Kidney glomerular epithelial cell (primary cell): Measurements from ENCODE around the gene SEMA4D.

Experiments
- DNase-seq: peaks from one replicate; lab custom pipeline; 2025; lab: John Stamatoyannopoulos, UW

The SEMA4D gene, protein sequence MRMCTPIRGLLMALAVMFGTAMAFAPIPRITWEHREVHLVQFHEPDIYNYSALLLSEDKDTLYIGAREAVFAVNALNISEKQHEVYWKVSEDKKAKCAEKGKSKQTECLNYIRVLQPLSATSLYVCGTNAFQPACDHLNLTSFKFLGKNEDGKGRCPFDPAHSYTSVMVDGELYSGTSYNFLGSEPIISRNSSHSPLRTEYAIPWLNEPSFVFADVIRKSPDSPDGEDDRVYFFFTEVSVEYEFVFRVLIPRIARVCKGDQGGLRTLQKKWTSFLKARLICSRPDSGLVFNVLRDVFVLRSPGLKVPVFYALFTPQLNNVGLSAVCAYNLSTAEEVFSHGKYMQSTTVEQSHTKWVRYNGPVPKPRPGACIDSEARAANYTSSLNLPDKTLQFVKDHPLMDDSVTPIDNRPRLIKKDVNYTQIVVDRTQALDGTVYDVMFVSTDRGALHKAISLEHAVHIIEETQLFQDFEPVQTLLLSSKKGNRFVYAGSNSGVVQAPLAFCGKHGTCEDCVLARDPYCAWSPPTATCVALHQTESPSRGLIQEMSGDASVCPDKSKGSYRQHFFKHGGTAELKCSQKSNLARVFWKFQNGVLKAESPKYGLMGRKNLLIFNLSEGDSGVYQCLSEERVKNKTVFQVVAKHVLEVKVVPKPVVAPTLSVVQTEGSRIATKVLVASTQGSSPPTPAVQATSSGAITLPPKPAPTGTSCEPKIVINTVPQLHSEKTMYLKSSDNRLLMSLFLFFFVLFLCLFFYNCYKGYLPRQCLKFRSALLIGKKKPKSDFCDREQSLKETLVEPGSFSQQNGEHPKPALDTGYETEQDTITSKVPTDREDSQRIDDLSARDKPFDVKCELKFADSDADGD

GRCh38 chr9:89497978-89498851 lies at the start of gene SEMA4D:
Gene SEMA4D, minus strand, starts transcription at chr9:89498113. Its CDS starts 92,657 bp downstream, at chr9:89405456.
- DNase-seq, result peak; percentile 15

DNA sequence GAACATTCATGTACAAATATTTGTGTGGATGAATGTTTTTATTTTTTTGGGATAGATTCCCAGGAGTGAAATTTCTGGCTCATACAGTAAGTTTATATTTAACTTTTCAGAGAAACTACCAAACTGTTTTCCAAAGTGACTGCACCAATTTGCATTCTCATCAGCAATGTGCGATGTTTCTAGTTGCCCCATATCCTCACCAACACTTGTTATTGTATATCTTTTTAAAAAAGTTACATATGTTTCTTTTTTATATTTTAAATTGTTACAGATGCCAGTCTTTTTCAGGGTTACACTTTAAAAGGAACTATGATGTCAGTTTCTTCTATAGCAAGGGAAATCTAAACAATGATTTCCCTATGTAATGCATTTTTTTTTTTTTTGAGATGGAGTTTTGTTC lies 49.1 kb upstream of the SEMA4D start:
- no peak for DNase-seq

- DNase-seq, result no peak
These were observed 46.4 kb upstream of the SEMA4D start for GRCh38 chr9:89544279-89544661.

GRCh38 chr9:89543621-89544278 lies 45.8 kb upstream of the SEMA4D start:
- DNase-seq, result no peak

DNA sequence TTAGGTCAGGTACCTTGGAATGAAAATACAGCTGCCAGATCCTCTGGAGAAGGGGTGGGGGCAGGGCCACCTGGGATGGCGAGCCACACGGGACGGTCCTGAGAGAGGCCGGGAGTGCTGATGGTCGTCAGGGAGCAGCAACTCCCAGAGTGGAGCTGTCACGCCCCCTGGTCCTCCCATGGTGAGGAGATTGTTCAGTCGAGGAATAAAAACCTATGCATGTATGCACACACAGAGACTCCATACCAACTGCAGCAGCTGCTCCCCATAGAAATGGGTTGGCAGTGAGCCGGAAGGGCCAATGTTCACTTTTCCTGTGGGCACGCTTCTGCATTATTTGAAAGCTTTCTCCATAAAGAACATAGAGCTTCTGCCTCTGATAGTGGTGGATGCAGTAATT lies 45.2 kb upstream of the SEMA4D start:
- DNase-seq, result no peak

DNA sequence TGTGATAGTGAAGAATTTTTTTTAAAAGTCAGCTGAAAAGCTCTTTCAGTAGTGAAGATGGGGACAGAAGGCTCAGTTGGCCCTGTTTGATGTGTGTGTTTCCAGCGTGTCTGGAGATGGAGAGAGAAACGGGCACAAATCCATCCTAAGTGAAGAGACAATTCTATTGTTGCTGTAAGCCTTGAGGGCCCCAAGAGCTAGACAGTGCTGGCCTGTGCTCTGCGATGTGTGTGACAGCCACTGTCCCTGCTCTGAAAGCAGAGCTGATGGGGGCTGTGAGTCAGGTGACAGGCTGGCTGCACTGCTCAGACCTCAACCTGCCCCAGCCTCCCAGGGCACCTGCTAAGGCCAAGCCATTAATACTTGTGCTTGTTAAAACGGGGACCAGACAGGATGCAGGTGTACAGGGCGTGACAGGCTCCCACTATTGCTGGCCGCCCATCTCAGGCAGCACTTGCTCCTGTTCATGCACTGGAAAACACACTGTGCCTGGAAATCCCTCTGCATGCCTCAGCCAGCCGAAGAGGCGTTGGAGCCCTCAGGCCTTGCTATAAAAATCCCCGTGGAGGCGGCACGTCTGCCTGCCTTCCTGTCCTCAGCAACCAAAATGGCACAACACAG lies 44.6 kb upstream of the SEMA4D start:
- no peak for DNase-seq

DNA sequence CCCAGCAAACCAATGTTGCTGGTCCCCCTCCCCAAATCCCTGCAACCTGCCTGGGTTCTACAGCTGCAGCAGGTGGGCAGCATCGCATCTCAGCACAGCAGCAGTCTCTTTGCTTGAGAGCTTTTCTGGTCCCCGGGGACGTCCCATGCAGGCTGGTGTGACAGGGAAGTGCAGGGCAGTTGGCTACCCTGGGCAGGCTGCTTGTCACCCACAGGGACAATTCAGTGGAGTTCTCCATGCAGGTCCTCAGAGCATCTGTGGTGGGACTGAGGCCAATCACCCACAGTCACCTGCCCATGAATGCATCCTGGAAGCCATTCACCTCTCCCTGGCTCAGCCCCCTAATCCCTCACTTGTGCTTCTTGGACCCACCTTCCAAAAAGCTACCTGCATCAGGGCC lies 43.9 kb upstream of the SEMA4D start:
- no peak for DNase-seq

GRCh38 chr9:89539374-89539773 lies 41.5 kb upstream of the SEMA4D start:
- no peak for DNase-seq

- no peak for DNase-seq
These were observed 41.0 kb upstream of the SEMA4D start for GRCh38 chr9:89538871-89539270.

DNA sequence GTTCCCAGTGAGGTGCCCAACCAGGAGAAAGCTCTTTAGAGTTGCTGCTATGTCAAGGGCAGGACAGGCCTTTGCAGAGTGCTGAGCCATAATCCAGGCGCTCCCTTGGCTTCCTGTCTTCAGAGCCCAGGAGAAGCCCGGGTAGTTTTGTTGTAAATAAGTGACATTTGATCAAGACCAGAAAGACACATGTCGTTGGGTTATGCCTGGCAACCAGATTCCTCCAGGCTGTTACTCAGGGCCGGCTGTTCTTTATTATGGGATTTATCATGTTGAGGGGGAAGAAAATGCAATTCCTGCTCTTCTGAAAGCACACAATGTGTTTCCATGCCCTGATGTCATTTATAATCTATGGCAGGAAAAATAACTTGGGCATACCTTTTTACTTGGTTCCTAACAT lies 39.3 kb upstream of the SEMA4D start:
- no peak for DNase-seq

DNA sequence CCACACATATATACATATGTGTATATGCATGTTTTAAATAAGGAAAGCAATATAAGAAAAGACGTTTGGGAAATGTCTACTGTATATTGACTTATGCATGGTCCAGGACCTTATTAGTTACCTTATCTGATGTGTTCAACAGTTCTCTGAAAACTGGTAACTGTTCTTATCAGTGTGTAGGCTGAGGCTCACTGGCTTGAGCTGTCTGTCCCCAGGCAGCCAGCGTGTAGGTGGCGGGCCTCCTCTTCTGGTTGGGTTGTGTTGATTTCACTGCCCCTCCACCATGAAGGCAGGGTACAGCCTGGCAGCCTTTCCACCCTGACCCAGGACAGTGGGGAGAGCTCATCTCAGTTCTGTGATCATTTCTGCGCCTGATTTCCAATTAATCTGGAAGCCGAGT lies 38.7 kb upstream of the SEMA4D start:
- no peak for DNase-seq

GRCh38 chr9:89536145-89536574 lies 38.2 kb upstream of the SEMA4D start:
- DNase-seq, result no peak

DNA sequence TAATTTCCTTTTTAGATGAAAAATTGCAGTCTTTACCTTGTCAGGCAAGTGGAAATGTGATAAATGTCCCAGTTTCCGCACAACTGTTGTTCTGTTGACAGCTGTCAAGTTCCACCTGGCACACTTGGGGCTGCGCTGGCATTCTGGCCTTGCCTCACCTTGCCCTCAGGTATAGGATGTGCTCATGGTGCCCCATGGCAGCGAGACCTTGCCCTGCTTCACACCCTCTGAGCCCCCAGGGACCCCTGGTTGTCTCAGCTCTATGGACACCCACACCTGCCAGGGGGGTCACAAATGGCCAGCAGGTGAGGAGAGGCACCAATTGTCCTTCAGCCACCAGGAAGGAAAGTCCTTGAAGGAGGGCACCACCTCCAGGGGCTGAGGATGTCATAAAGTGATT lies 37.5 kb upstream of the SEMA4D start:
- DNase-seq, result no peak

GRCh38 chr9:89534515-89535287 lies 36.8 kb upstream of the SEMA4D start:
- peak; percentile 79 for DNase-seq

DNA sequence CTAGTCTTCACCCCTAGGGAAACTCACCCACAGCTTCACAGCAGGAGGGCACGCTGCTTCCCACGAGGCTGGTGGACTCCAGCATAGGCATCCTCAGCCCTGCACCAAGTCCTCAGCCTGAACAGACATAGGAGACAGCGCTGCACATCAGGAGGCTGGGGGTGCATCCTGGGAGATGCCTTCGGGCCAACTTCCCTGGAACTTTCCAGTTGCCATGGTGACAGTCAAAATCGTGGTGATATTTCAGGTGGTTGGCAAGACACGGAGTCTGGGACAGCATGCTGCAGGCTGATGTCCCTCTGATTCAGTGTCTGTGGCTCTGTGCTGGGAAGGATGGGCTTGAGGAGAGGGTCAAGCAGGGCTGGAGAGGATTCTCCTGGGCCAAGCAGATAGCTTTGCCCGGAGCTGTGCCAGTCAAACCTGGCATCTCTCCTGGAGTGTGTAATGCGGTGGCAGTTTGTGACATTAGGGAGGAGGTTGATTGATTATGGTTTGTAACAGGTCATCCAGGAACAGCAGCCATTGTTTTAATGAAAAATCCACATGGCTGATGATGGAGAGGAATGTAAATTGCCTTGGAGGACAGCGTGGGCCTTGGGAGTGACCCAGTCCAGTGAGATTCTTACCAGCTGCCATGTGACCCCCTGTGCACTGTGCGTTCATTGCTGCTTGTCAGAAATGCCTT lies 35.6 kb upstream of the SEMA4D start:
- DNase-seq, result peak; percentile 24

DNA sequence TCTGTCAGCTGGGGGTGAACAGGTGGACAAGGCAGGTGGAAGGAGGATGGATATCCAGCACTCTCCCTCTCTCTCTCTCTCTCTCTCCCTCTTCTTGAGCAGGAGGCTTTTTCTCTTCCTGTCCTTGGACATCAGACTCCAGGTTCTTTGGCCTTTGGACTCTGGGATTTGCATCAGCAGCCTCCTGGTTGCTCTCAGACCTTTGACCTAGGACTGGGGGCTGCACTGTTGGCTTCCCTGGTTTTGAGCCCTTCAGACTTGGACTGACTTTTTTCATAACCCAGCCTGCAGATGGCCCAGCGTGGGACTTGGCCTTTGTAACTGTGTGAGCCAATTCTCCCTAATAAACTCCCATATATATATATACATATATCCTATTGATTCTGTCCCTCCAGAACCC lies 35.0 kb upstream of the SEMA4D start:
- DNase-seq, result no peak

GRCh38 chr9:89532478-89532877 lies 34.6 kb upstream of the SEMA4D start:
- no peak for DNase-seq

GRCh38 chr9:89531766-89532165 lies 33.9 kb upstream of the SEMA4D start:
- no peak for DNase-seq

DNA sequence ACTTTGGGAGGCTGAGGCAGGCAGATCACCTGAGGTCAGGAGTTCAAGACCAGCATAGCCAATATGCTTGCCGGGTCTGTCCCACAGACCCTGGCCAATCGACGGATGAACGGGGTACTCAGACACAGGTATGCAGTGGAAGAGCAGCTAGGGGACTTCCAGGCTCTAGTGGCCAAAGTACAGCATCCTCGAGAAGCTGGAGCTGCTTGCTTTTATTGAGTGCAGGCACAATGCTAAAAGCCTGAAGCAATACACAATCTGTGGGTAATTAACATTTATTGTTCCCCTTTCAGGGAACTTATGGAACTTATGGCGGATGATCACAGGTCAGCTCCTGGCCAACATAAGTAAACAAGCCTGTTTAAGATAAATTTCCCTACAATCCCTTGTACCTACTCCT lies 32.8 kb upstream of the SEMA4D start:
- no peak for DNase-seq
